Suprapubic skin (tissue), 3 donors: Measurements from ENCODE around the gene SEPTIN10.

Experiments used
- EP300 ChIP-seq: sonication (generic); formaldehyde crosslinking; IDR thresholded peaks from one replicate; pipeline ENCODE4 v1.6.1; 2017; ENCODE audit warnings: antibody characterized with exemption
- TF ChIP-seq, protein P1 (sequence below), 2 donors: fragments of 200-600 bp in 1 of 2; fragments of 450-650 bp in 1 of 2; sonication (generic) in 1 of 2; IDR thresholded peaks; one replicate each; pipeline ENCODE4 v1.5.1; 2016 to 2019; ENCODE audit warnings: antibody characterized with exemption in 2 of 2, mild to moderate bottlenecking in 1 of 2, moderate library complexity in 1 of 2

DNA sequence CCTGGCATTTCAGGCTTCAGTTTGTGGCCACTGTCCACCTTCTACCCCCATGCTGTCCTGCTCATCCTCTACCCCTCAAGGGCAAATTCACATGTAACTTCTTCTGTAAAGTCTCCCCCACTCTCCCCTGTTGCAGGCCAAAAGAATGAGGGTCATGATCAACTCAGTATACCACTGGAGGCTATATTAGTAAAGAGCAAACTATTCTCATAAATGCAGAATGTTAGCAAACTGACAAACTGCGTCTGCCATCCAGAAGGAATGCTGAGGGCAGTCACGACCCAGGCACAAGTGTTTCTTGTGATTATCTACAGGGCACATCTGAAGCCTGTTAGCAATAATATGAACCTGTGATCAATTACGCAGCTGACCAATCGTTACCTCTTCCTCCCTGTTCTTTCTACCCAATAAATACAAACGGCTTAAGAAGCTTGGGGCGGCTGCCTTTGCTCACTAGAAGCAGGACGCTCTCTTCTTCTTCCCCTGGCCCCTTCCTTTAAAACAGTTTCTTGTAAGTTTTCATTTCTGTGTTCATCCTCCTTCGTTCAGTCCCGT is 58.3 kb downstream of the SEPTIN10 start:
- no peak for TF ChIP-seq EP300
- TF ChIP-seq, protein P1, sequence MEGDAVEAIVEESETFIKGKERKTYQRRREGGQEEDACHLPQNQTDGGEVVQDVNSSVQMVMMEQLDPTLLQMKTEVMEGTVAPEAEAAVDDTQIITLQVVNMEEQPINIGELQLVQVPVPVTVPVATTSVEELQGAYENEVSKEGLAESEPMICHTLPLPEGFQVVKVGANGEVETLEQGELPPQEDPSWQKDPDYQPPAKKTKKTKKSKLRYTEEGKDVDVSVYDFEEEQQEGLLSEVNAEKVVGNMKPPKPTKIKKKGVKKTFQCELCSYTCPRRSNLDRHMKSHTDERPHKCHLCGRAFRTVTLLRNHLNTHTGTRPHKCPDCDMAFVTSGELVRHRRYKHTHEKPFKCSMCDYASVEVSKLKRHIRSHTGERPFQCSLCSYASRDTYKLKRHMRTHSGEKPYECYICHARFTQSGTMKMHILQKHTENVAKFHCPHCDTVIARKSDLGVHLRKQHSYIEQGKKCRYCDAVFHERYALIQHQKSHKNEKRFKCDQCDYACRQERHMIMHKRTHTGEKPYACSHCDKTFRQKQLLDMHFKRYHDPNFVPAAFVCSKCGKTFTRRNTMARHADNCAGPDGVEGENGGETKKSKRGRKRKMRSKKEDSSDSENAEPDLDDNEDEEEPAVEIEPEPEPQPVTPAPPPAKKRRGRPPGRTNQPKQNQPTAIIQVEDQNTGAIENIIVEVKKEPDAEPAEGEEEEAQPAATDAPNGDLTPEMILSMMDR (IDR thresholded peaks at IDR 0.05) = no peak
